IPS DF 19.7 (cell line): Measurements from ENCODE around the gene MAGEB17.
"Not testable (repeated sequence)": the region's sequence is repeated elsewhere in the genome, so short reads cannot be mapped to it uniquely, and the experiment has no call there.

Experiments
- DNase-seq: peaks from one replicate; pipeline ENCODE4 v3.0.0-alpha.2; 2013; ENCODE audit warnings: low read depth, low spot score

Gene MAGEB17

GRCh38 chrX:16167181-16167580 lies at the start of gene MAGEB17:
Gene MAGEB17 (plus strand): TSS chrX:16167481. CDS start chrX:16170383, 2,902 bp downstream.
- DNase-seq, result no peak

- DNase-seq, result no peak
These were observed 47.7 kb upstream of the MAGEB17 start for GRCh38 chrX:16119353-16120220.

GRCh38 chrX:16120431-16120830 lies 46.9 kb upstream of the MAGEB17 start:
- no peak for DNase-seq

- DNase-seq, result peak; percentile 65
These were observed 44.0 kb upstream of the MAGEB17 start, which contains the start of gene GRPR for GRCh38 chrX:16123222-16123786. Gene GRPR (plus strand): TSS chrX:16123565. CDS start chrX:16123954, 389 bp downstream.

- no peak for DNase-seq
These were observed 43.1 kb upstream of the MAGEB17 start for GRCh38 chrX:16124201-16124600.

- no peak for DNase-seq
These were observed 41.6 kb upstream of the MAGEB17 start for GRCh38 chrX:16125520-16126149.

GRCh38 chrX:16130707-16131106 lies 36.6 kb upstream of the MAGEB17 start:
- no peak for DNase-seq

GRCh38 chrX:16134936-16135335 lies 32.3 kb upstream of the MAGEB17 start:
- DNase-seq, result no peak

- no peak for DNase-seq
These were observed 31.2 kb upstream of the MAGEB17 start for GRCh38 chrX:16136080-16136479.

- DNase-seq, result no peak
These were observed 29.7 kb upstream of the MAGEB17 start for GRCh38 chrX:16137416-16138107.

GRCh38 chrX:16138108-16138427 lies 29.2 kb upstream of the MAGEB17 start:
- DNase-seq, result no peak

GRCh38 chrX:16140448-16140847 lies 26.8 kb upstream of the MAGEB17 start:
- DNase-seq, result no peak

- no peak for DNase-seq
These were observed 26.3 kb upstream of the MAGEB17 start for GRCh38 chrX:16140983-16141382.

- DNase-seq, result no peak
These were observed 25.6 kb upstream of the MAGEB17 start for GRCh38 chrX:16141422-16142245.

GRCh38 chrX:16142246-16142558 lies 25.1 kb upstream of the MAGEB17 start:
- no peak for DNase-seq

GRCh38 chrX:16143968-16144367 lies 23.3 kb upstream of the MAGEB17 start:
- DNase-seq, result no peak

- no peak for DNase-seq
These were observed 22.9 kb upstream of the MAGEB17 start for GRCh38 chrX:16144420-16144819.

- not testable (repeated sequence) for DNase-seq
These were observed 22.2 kb upstream of the MAGEB17 start for GRCh38 chrX:16145093-16145492.

- no peak for DNase-seq
These were observed 21.6 kb upstream of the MAGEB17 start for GRCh38 chrX:16145656-16146055.

- no peak for DNase-seq
These were observed 18.4 kb upstream of the MAGEB17 start for GRCh38 chrX:16148896-16149295.

GRCh38 chrX:16155581-16156096 lies 11.6 kb upstream of the MAGEB17 start:
- DNase-seq, result no peak
